Thoracic aorta (tissue), 2 donors: ENCODE measurements around the gene DPF3. TPM values are rescaled to one million over a fixed set of nuclear protein-coding genes. Genes with fewer than 3 reads are reported as not detected.

Source experiments
- ATAC-seq: fragments of 150-250 bp; one replicate; pipeline ENCODE4 v1.8.0; 2017; ENCODE audit warnings: low read depth; ENCODE audit not compliant: insufficient number of reproducible peaks, low FRiP score
- DNase-seq: peaks from one replicate; pipeline ENCODE4 v3.0.0-alpha.2; 2020; ENCODE audit warnings: low spot score
- H3K27ac ChIP-seq, 2 donors: fragments of 200-600 bp; sonication (generic); 1 replicate in 1 of 2; 2 replicates in 1 of 2; pipeline ENCODE4 v1.5.1; 2016; ENCODE audit warnings: mild to moderate bottlenecking in 2 of 2, moderate library complexity in 2 of 2
- H3K27me3 ChIP-seq: fragments of 200-600 bp; sonication (generic); replicated peaks from 2 replicates; pipeline ENCODE4 v1.6.0; 2016; ENCODE audit warnings: mild to moderate bottlenecking; ENCODE audit not compliant: insufficient read depth
- H3K36me3 ChIP-seq: fragments of 200-600 bp; sonication (generic); one replicate; pipeline ENCODE4 v1.5.1; 2016
- H3K4me1 ChIP-seq, 2 donors: fragments of 200-600 bp; sonication (generic); 1 replicate in 1 of 2; 2 replicates in 1 of 2; pipeline versions ENCODE4 v1.5.1 to v1.6.0; 2016; ENCODE audit warnings: low read depth in 2 of 2, mild to moderate bottlenecking in 1 of 2; ENCODE audit not compliant: control insufficient read depth in 1 of 2
- H3K4me3 ChIP-seq: fragments of 200-600 bp; sonication (generic); 2 replicates; pipeline ENCODE4 v1.5.1; 2016; ENCODE audit warnings: mild to moderate bottlenecking
- H3K9me3 ChIP-seq: fragments of 200-600 bp; sonication (generic); 2 replicates; pipeline ENCODE4 v1.5.1; 2016
- total RNA-seq, 2 donors: library from RNA; depleted of rRNA; stranded (reverse); fragments of >200 nt; gene quantifications; one replicate each; pipeline versions ENCODE4 v1.1.0 to v1.2.3, GENCODE V29; 2016
- TF ChIP-seq, protein P1 (sequence below): fragments of 200-600 bp; sonication (generic); IDR thresholded peaks from one replicate; pipeline ENCODE4 v1.5.1; 2019; ENCODE audit warnings: antibody characterized with exemption

The DPF3 gene
- total RNA-seq, 2 donors from 2014 or later, result 2.2 to 8.9 TPM

GRCh38 chr14:72643317-72643801 is 250.5 kb downstream of the DPF3 start:
- peaks cover 3% of the 10 kb centered on the region for H3K9me3 ChIP-seq
- H3K27me3 ChIP-seq, result no peaks in the 10 kb centered on the region
- no peak overlapping the region for H3K27ac ChIP-seq
- no peaks in the 10 kb centered on the region for H3K36me3 ChIP-seq
- ATAC-seq, result peak; percentile 97
- peak; percentile 15 for DNase-seq
- TF ChIP-seq, protein P1, sequence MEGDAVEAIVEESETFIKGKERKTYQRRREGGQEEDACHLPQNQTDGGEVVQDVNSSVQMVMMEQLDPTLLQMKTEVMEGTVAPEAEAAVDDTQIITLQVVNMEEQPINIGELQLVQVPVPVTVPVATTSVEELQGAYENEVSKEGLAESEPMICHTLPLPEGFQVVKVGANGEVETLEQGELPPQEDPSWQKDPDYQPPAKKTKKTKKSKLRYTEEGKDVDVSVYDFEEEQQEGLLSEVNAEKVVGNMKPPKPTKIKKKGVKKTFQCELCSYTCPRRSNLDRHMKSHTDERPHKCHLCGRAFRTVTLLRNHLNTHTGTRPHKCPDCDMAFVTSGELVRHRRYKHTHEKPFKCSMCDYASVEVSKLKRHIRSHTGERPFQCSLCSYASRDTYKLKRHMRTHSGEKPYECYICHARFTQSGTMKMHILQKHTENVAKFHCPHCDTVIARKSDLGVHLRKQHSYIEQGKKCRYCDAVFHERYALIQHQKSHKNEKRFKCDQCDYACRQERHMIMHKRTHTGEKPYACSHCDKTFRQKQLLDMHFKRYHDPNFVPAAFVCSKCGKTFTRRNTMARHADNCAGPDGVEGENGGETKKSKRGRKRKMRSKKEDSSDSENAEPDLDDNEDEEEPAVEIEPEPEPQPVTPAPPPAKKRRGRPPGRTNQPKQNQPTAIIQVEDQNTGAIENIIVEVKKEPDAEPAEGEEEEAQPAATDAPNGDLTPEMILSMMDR, result no peak
- peaks cover 0 to 9% of the 10 kb centered on the region in 2 donors for H3K4me1 ChIP-seq
- no peak overlapping the region for H3K4me3 ChIP-seq

GRCh38 chr14:72640911-72641485 is 252.9 kb downstream of the DPF3 start:
- no peaks in the 10 kb centered on the region for H3K27me3 ChIP-seq
- no peak for DNase-seq
- no peak for ATAC-seq
- TF ChIP-seq, protein P1, result no peak
- H3K4me3 ChIP-seq, result no peak overlapping the region
- H3K27ac ChIP-seq, result no peak overlapping the region
- peaks cover 0 to 9% of the 10 kb centered on the region in 2 donors for H3K4me1 ChIP-seq
- H3K9me3 ChIP-seq, result peaks cover 3% of the 10 kb centered on the region
- H3K36me3 ChIP-seq, result no peaks in the 10 kb centered on the region

- Histone ChIP-seq H3K4me3 (no peak overlapping the region), H3K36me3 (no peaks in the 10 kb centered on the region), H3K9me3 (peaks cover 3% of the 10 kb centered on the region), H3K27me3 (no peaks in the 10 kb centered on the region), H3K27ac (no peak overlapping the region), H3K4me1 (peaks cover 0 to 3% of the 10 kb centered on the region in 2 donors)
- DNase-seq (no peak), ATAC-seq (no peak)
- TF ChIP-seq, protein P1, result no peak
These were observed 255.9 kb downstream of the DPF3 start for GRCh38 chr14:72638021-72638420.

DNA sequence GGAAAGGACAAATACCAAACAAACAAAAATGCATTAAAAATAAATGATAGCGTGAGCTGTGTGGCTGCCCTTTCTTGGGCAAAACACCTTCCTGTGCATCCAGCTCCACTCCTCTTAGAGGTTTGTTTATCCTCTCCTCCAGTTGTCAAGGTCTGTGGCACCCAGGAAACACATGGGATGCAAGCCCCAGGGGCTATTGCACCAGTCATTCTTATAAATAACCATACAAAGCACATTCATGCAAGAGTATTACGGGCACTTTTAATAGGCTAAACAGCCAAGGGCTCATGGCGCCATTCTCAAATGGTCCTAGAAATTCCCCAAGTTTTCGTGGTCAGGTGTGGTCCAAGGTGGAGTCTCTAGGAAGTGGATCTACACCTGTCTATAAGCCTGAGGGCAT is 257.0 kb downstream of the DPF3 start:
- no peak for ATAC-seq

DNA sequence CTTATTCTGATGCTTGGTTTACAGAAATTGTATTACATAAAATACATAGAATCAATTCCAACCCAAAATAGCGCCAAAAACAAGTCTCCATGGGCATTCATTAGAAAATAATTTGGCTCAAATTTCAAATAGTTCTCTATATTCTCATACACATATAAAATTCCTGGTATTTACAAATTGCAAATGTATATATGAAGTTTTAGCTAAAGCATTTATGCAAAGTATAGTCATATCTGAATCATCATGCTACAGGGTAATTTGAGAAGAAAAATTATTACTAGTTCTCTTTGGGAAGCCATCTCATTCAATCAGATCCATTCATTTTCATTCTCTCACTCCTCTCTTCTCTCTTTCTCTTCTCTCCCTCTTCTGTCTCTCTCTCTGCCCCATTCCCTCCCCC is 257.8 kb downstream of the DPF3 start:
- ATAC-seq (no peak), DNase-seq (no peak)
- no peaks in the 10 kb centered on the region for H3K4me1 ChIP-seq
- no peaks in the 10 kb centered on the region for H3K9me3 ChIP-seq
- H3K4me3 ChIP-seq, result no peak overlapping the region
- H3K36me3 ChIP-seq, result no peaks in the 10 kb centered on the region
- H3K27me3 ChIP-seq, result no peaks in the 10 kb centered on the region
- no peak overlapping the region for H3K27ac ChIP-seq
- TF ChIP-seq, protein P1, result no peak

More for the DNA sequence above, 257.0 kb downstream of the DPF3 start:
- no peaks in the 10 kb centered on the region for H3K4me1 ChIP-seq
- TF ChIP-seq, protein P1, result no peak
- H3K4me3 ChIP-seq, result no peak overlapping the region
- H3K27ac ChIP-seq, result no peak overlapping the region
- no peaks in the 10 kb centered on the region for H3K27me3 ChIP-seq
- no peaks in the 10 kb centered on the region for H3K9me3 ChIP-seq
- DNase-seq, result no peak
- H3K36me3 ChIP-seq, result no peaks in the 10 kb centered on the region
